Fibroblast of skin of left biceps (primary cell): ENCODE data around the gene SEMA3A.

Experiments used
- DNase-seq, 2 experiments: peaks; one replicate each; pipeline ENCODE4 v3.0.0-alpha.2; 2013; ENCODE audit warnings: low read depth in 2 of 2

The SEMA3A gene

GRCh38 chr7:84196084-84196503 is 1.5 kb upstream of the SEMA3A start:
- no peak for DNase-seq

GRCh38 chr7:84195295-84196060 is 889 bp upstream of the SEMA3A start:
- DNase-seq, result no peak

DNA sequence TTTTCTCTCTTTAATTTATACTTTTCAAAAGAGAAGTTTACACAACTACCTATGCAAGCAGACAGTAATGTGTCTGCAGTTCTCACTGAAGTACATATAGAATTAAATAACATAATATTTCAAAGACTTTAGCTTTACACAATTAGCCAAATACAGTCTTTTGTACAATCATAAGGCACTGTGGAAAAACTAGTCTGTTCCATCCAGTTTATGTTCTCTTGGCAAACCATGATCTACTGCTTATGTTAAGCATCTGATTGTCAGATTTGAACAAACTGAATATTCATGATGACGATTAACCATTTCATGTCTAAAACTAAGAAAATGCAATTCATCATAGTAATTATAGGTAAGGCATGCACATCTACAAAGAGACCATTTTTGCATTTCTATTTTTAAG is 842 bp downstream of the SEMA3A start:
- no peak for DNase-seq

DNA sequence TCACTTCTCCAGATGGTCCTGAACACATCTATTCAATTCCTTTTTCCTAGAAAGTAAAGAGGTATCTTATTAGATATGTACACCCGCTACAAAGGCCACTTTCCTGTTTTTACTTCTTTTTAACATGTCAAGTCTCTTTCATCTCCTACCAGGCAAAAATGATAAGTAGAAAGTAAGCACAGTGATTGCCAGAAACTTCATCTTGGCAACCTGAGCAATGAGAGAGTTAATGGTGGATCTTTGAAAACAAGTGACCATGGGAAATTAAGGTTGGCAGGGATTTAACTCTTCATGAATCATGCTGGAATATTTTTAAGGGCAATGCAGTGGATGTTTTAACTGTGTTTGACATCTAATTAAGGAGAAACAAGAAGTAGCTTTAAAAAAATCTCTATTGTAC is 2.7 kb downstream of the SEMA3A start:
- DNase-seq, result no peak

GRCh38 chr7:84191261-84191660 is 3.3 kb downstream of the SEMA3A start:
- no peak for DNase-seq

DNA sequence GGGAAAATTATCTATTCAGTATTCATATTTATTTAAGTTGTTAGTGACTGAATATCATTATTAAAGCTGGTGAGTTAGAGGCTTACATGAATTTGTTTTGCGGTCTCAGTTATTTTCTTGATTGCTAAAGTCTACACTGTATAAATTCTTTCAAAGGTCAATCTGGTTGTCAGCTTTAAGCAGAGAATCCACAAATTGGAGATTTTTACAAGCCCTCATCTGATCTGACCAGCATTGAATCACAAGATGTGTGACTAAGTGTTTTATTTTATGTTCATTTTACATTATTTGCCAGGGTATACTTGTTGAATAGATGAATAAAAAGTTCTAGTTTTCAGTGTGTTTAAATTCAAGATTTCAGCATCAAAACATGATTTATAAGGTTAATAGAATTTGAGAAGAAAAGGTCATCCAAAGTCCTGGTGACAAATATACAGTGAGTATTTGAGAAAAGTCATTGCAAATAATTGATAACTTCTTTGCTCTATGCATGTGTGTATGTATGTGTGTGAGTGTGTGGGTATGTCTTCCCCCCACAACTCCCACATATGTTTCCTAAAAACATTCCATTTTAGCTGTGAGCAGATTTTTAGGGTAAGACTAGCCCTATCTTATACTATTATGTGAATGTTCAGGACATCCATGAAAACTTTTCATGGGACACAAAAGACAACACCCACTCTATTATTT is 4.4 kb downstream of the SEMA3A start:
- no peak for DNase-seq

GRCh38 chr7:84188786-84189405 is 5.7 kb downstream of the SEMA3A start:
- no peak for DNase-seq

DNA sequence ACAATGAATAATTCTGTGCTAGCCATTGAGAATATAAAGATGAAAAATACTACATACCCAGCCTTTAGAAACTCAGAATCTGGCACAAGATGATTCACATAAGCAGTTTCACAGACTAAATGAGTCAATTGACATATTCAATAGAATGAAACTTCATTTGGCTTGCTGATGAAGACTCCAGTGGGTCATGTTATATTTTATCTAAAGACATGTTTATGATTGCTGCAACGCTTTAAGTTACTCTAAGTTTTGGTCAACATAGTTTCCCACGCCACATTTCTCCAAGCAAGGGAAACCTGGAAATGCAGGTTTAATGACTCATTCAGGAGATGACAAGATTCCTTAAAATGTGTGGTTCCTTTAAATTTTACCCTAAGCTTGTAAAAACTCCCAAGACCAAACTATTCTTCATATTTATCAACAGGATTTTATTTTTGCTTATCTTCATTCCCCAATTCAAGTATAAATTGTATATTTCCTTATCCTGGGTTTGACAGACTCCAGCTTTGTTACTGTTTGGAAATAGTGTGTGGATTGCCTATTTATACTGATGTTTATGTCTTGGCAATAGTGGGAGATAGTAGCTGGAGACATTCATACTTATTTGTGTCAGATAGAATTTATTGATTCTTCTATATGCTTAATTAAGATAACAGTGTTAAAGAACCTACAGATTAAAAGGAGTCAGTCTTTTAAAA is 6.6 kb downstream of the SEMA3A start:
- DNase-seq, result no peak

- no peak for DNase-seq
Observed at GRCh38 chr7:84187087-84187805, 7.3 kb downstream of the SEMA3A start.

- DNase-seq, result no peak
Observed at GRCh38 chr7:84183741-84184140, 10.8 kb downstream of the SEMA3A start.

GRCh38 chr7:84182301-84182700 is 12.3 kb downstream of the SEMA3A start:
- no peak for DNase-seq

DNA sequence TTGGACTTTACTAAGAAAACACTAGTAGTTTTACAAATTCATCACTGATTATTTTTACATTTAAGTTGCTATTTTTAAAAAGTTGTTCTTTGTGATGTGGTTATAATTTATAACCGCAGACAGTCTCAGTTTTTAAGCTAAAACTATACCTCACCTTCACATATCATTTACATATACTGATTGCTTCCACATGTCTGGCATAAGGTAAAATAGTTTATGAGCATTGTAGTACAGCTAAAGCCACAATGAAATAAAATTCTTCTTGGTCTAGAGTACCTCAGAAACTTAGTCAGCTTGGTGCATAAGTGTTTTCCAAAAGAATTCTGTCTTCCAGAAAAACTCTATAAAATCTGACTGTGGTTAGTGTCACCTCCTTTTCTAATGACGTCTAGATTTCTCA is 13.0 kb downstream of the SEMA3A start:
- peak in 1 of 2 experiments; percentile 26 for DNase-seq

GRCh38 chr7:84177758-84178412 is 16.7 kb downstream of the SEMA3A start:
- no peak for DNase-seq

GRCh38 chr7:84176716-84177115 is 17.9 kb downstream of the SEMA3A start:
- no peak for DNase-seq

DNA sequence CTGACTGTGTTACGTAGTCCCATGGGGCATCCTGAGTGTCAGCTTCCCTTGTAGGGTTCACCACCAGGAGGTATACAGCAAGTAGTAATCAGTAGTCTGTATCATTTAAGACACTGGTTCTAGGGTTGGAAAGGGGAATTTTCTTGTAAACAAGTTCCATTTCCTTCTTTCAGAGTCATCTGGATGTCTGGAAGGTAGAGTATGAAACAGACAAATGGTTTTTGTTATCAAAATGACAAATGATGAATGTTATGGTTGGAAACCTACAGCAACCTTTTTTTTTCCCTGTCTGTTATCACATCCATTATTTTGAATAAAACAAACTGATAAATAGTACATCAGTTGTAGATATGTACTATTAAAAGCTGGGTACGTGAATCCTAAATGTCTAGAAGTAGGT is 19.1 kb downstream of the SEMA3A start:
- no peak for DNase-seq

GRCh38 chr7:84170646-84171045 is 23.9 kb downstream of the SEMA3A start:
- no peak for DNase-seq

DNA sequence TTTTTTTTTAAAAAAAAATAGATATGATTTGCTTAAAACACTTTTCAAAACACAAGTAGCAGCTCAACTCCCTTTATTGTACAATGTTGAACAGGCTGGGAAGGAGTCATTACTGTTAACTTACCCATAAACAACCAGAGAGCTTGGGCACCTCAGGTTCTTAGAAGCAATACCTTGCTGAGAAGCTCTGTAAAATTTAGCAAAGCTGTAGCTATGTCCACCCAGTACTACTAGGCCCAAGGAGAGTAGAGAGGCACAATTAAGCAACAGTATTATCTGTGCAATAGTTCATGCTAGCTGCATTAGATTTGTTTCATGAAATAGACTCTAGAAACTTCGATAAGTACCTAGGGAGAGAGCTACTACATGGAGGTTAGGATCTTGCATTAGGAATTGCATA is 32.0 kb downstream of the SEMA3A start:
- no peak for DNase-seq

DNA sequence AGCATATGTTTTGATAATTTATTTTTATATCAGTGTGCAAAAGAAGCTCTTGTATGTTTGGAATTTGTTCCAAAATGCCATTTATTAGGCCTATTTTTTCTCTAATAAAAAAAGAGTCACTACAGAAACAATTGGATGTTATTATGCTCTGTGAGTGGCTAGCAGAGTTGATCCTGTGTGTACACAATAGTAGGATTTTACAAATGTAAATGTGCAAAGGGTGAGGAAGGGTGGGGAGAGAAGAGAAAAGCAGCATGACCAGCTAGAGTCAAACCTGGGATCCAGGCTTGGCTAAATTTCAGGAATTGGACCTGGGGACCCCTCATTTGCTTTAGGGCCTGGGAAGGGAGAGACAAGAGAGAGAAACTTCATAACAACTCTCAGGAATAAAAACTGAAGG is 32.5 kb downstream of the SEMA3A start:
- no peak for DNase-seq

GRCh38 chr7:84161398-84161797 is 33.2 kb downstream of the SEMA3A start:
- DNase-seq, result no peak

DNA sequence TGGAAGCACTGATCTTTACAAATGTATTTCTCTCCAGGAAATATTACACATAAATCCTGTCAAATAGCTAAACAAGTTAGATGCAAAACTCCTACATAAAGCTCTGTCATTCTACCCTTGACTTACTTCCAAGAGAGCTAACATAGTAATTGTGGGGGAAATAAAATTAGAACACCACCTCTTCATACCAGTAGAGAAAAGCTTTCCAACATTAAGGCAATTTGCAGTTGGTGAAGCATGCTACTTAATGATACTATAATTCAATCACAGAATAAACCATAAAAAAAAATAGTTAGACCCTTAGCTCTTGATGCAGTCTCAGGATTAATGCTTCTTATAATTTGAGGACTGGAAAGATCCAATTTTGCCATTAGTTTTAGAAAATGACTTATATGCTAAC is 35.2 kb downstream of the SEMA3A start:
- DNase-seq, result no peak

- no peak for DNase-seq
Observed at GRCh38 chr7:84157171-84157570, 37.4 kb downstream of the SEMA3A start.
